IMR-90 (cell line): Measurements from ENCODE around the gene SRSF12. TPM values are rescaled to one million over a fixed set of nuclear protein-coding genes. Genes with fewer than 3 reads are reported as not detected.

Source experiments
- ATAC-seq: fragments of 200-7000 bp; cut with Tn5 transposase; 2 replicates; pipeline ENCODE4 v1.9.1; 2020; ENCODE audit warnings: low read depth, mild to moderate bottlenecking, moderate library complexity
- BruUV-seq: library from RNA; stranded (reverse); fragments of 400-500 nt; replicated peaks from 2 replicates; lab custom pipeline; 2021; lab: Mats Ljungman, UMichigan
- CTCF ChIA-PET: fragments of 300-600 bp; formaldehyde crosslinking; extraction: SDS; loops from one replicate; lab custom pipeline; 2021; ENCODE audit warnings: antibody characterized with exemption; lab: Yijun Ruan, JAX
- POLR2A ChIA-PET: fragments of 300-600 bp; sonication (Branson Sonifier 250); formaldehyde crosslinking; loops from one replicate; lab custom pipeline; 2022; ENCODE audit warnings: antibody characterized with exemption; ENCODE audit not compliant: unreplicated experiment; lab: Charles Lee
- DNase-seq: peaks from one replicate; pipeline ENCODE4 v3.0.0; 2013
- H2AFZ ChIP-seq: replicated peaks from 2 replicates; pipeline ENCODE3; 2013; ENCODE audit warnings: low read length, mild to moderate bottlenecking; ENCODE audit not compliant: poor library complexity
- H2AK5ac ChIP-seq: 2 replicates; pipeline ENCODE4 v1.6.1; 2013; ENCODE audit warnings: low read depth, low read length, inconsistent platforms
- H2AK9ac ChIP-seq: replicated peaks from 2 replicates; pipeline ENCODE3; 2013; ENCODE audit warnings: mild to moderate bottlenecking, low read depth, low read length, moderate library complexity; ENCODE audit not compliant: poor library complexity
- H2BK120ac ChIP-seq: 2 replicates; pipeline ENCODE4 v1.6.1; 2013; ENCODE audit warnings: low read depth, low read length, inconsistent platforms
- H2BK15ac ChIP-seq: 3 replicates; pipeline ENCODE4 v1.6.1; 2013; ENCODE audit warnings: low read depth, low read length, inconsistent platforms
- H2BK20ac ChIP-seq: 2 replicates; pipeline ENCODE4 v1.6.1; 2013; ENCODE audit warnings: low read depth, mild to moderate bottlenecking, inconsistent platforms, low read length, moderate library complexity
- H2BK5ac ChIP-seq: 2 replicates; pipeline ENCODE4 v1.6.1; 2013; ENCODE audit warnings: mild to moderate bottlenecking, low read depth, low read length, inconsistent platforms; ENCODE audit not compliant: poor library complexity, severe bottlenecking
- H3K14ac ChIP-seq: replicated peaks from 2 replicates; pipeline ENCODE4 v1.6.1; 2013; ENCODE audit warnings: low read depth, low read length, inconsistent platforms
- H3K18ac ChIP-seq: 2 replicates; pipeline ENCODE4 v1.6.1; 2013; ENCODE audit warnings: low read depth, low read length, control low read depth
- H3K23ac ChIP-seq: 2 replicates; pipeline ENCODE4 v1.6.1; 2013; ENCODE audit warnings: low read depth, low read length, inconsistent platforms
- H3K27ac ChIP-seq: 2 replicates; pipeline ENCODE4 v1.5.1; 2013; ENCODE audit warnings: mild to moderate bottlenecking, control low read depth, low read length; ENCODE audit not compliant: insufficient read depth
- H3K27me3 ChIP-seq: 2 replicates; pipeline ENCODE4 v1.6.1; 2013; ENCODE audit warnings: low read length; ENCODE audit not compliant: control insufficient read depth, insufficient read depth
- H3K36me3 ChIP-seq: 2 replicates; pipeline ENCODE4 v1.6.1; 2013; ENCODE audit warnings: low read length, mixed read lengths; ENCODE audit not compliant: control insufficient read depth, insufficient read depth
- H3K4ac ChIP-seq: 2 replicates; pipeline ENCODE4 v1.6.1; 2013; ENCODE audit warnings: low read depth, low read length, inconsistent platforms
- H3K4me1 ChIP-seq: 2 replicates; pipeline ENCODE4 v1.6.1; 2013; ENCODE audit warnings: low read length, mixed read lengths; ENCODE audit not compliant: control insufficient read depth, insufficient read depth
- H3K4me2 ChIP-seq: 2 replicates; pipeline ENCODE4 v1.6.1; 2013; ENCODE audit warnings: low read depth, mild to moderate bottlenecking, control low read depth, low read length, moderate library complexity
- H3K4me3 ChIP-seq: 2 replicates; pipeline ENCODE4 v1.5.1; 2013; ENCODE audit warnings: low read depth, mild to moderate bottlenecking, control low read depth, low read length, moderate library complexity; ENCODE audit not compliant: insufficient read depth
- H3K56ac ChIP-seq: 2 replicates; pipeline ENCODE4 v1.6.1; 2013; ENCODE audit warnings: low read length, inconsistent platforms; ENCODE audit not compliant: insufficient read depth; ENCODE audit errors: extremely low read depth
- H3K79me1 ChIP-seq, 2 experiments: 2 replicates each; pipeline ENCODE4 v1.6.1; 2013; ENCODE audit warnings: low read length in 2 of 2, inconsistent platforms in 1 of 2, low read depth in 1 of 2
- H3K9ac ChIP-seq: 2 replicates; pipeline ENCODE4 v1.6.1; 2013; ENCODE audit warnings: low read depth, low read length, control low read depth
- H3K9me1 ChIP-seq: 2 replicates; pipeline ENCODE4 v1.6.1; 2013; ENCODE audit warnings: low read length, inconsistent platforms; ENCODE audit not compliant: insufficient read depth
- H3K9me3 ChIP-seq: 2 replicates; pipeline ENCODE4 v1.6.1; 2013; ENCODE audit warnings: low read length; ENCODE audit not compliant: control insufficient read depth, insufficient read depth
- H4K20me1 ChIP-seq: 2 replicates; pipeline ENCODE4 v1.6.1; 2013; ENCODE audit warnings: low read length, inconsistent platforms; ENCODE audit not compliant: insufficient read depth
- H4K5ac ChIP-seq: 2 replicates; pipeline ENCODE4 v1.6.1; 2013; ENCODE audit warnings: mild to moderate bottlenecking, low read depth, low read length, control low read depth
- H4K8ac ChIP-seq, 2 experiments: 2 replicates each; pipeline ENCODE4 v1.6.1; 2013; ENCODE audit warnings: low read depth in 2 of 2, low read length in 2 of 2, control low read depth in 1 of 2, inconsistent platforms in 1 of 2
- H4K91ac ChIP-seq: 2 replicates; pipeline ENCODE4 v1.6.1; 2013; ENCODE audit warnings: low read depth, low read length, inconsistent platforms; ENCODE audit not compliant: insufficient read depth
- CEBPB ChIP-seq: IDR thresholded peaks from 2 replicates; pipeline ENCODE4 v1.6.1; 2012; ENCODE audit warnings: low read depth, low read length, improper control_type of control experiment
- CTCF ChIP-seq: conservative IDR thresholded peaks from 2 replicates; pipeline ENCODE4 v1.5.1; 2012; ENCODE audit warnings: mild to moderate bottlenecking, low read depth, low read length, improper control_type of control experiment
- ELK1 ChIP-seq: fragments of 150-350 bp; IDR thresholded peaks from 2 replicates; pipeline ENCODE4 v1.6.1; 2016; ENCODE audit warnings: low read depth, mild to moderate bottlenecking, low read length, moderate library complexity, borderline replicate concordance
- FOS ChIP-seq: fragments of 150-350 bp; IDR thresholded peaks from 2 replicates; pipeline ENCODE4 v1.6.1; 2016; ENCODE audit warnings: low read depth, low read length
- MAFK ChIP-seq: IDR thresholded peaks from 2 replicates; pipeline ENCODE4 v1.6.1; 2012; ENCODE audit warnings: low read depth, low read length, improper control_type of control experiment
- MAZ ChIP-seq: IDR thresholded peaks from 2 replicates; pipeline ENCODE4 v1.6.1; 2012; ENCODE audit warnings: low read depth, mild to moderate bottlenecking, low read length, improper control_type of control experiment, moderate library complexity, borderline replicate concordance
- MXI1 ChIP-seq: IDR thresholded peaks from 2 replicates; pipeline ENCODE4 v1.6.1; 2012; ENCODE audit warnings: low read depth, mild to moderate bottlenecking, low read length, moderate library complexity, borderline replicate concordance
- NFE2L2 ChIP-seq: fragments of 150-350 bp; IDR thresholded peaks from 2 replicates; pipeline ENCODE4 v1.6.1; 2016; ENCODE audit warnings: low read depth, mild to moderate bottlenecking, low read length
- RAD21 ChIP-seq: IDR thresholded peaks from 2 replicates; pipeline ENCODE4 v1.6.1; 2012; ENCODE audit warnings: low read length, improper control_type of control experiment
- RCOR1 ChIP-seq: IDR thresholded peaks from 2 replicates; pipeline ENCODE4 v1.6.1; 2012; ENCODE audit warnings: mild to moderate bottlenecking, low read length, improper control_type of control experiment; ENCODE audit not compliant: insufficient replicate concordance
- RFX5 ChIP-seq: IDR thresholded peaks from 2 replicates; pipeline ENCODE4 v1.8.0; 2012; ENCODE audit warnings: low read depth, mild to moderate bottlenecking, low read length, moderate library complexity
- USF2 ChIP-seq: fragments of 150-350 bp; IDR thresholded peaks from 2 replicates; pipeline ENCODE4 v1.6.1; 2017; ENCODE audit warnings: mild to moderate bottlenecking, antibody characterized with exemption, low read length, low read depth
- dilution Hi-C: fragments of 300-500 bp; cut with HindIII; formaldehyde crosslinking; loops from one replicate; pipeline ENCODE4 v1.14.3; 2018; ENCODE audit warnings: low sequenced_read_pairs; ENCODE audit not compliant: unreplicated experiment
- in situ Hi-C: fragments of 300-500 bp; cut with MboI; formaldehyde crosslinking; loops from 3 replicates; pipeline ENCODE4 v1.14.3; 2019; ENCODE audit warnings: low sequenced_read_pairs, inconsistent platforms, mixed read lengths
- intact Hi-C: fragments of 100-400 bp; cut with micrococcal nuclease; formaldehyde crosslinking; loops from 2 replicates; pipeline ENCODE4 v1.10.0; 2022
- polyA plus RNA-seq, 3 experiments: library from polyadenylated mRNA; depleted of rRNA; stranded (reverse); fragments of >200 nt; gene quantifications; 2 replicates each; pipeline ENCODE4 v1.2.3, GENCODE V29; 2012; ENCODE audit warnings: low replicate concordance in 1 of 3
- total RNA-seq: library from RNA; depleted of rRNA; stranded (reverse); fragments of >200 nt; gene quantifications from 2 replicates; pipeline ENCODE4 v1.2.3, GENCODE V29; 2012

The SRSF12 gene
- total and polyA plus RNA-seq, 2 of the 4 experiments (the other 2 are of a cell fraction), result 0.21 to 0.36 TPM

GRCh38 chr6:89084542-89084941 is 33.3 kb downstream of the SRSF12 start:
- Histone ChIP-seq H3K4me3 (no peak overlapping the region), H2BK5ac (no peak overlapping the region), H3K79me1 (peaks cover 3 to 46% of the 10 kb centered on the region in 2 experiments), H2AK9ac (no peak overlapping the region), H3K9me3 (no peaks in the 10 kb centered on the region), H4K20me1 (peaks cover 53% of the 10 kb centered on the region), H2BK15ac (no peak overlapping the region), H3K23ac (no peak overlapping the region), H4K8ac (no peak overlapping the region), H2BK20ac (no peak overlapping the region), H3K18ac (no peak overlapping the region), H3K9me1 (peaks cover 3% of the 10 kb centered on the region; the same call in 1 of the 2 replicates), H3K36me3 (peaks cover 16% of the 10 kb centered on the region), H3K27ac (no peak overlapping the region), H3K9ac (no peak overlapping the region), H2AK5ac (no peak overlapping the region), H4K91ac (no peak overlapping the region), H4K5ac (no peak overlapping the region), H3K27me3 (no peaks in the 10 kb centered on the region), H2BK120ac (no peak overlapping the region), H2AFZ (no peak overlapping the region), H3K4ac (no peak overlapping the region), H3K4me1 (peaks cover 4% of the 10 kb centered on the region), H3K14ac (no peak overlapping the region), H3K56ac (no peak overlapping the region), H3K4me2 (peak overlapping the region; percentile 61; the same call in 1 of the 2 replicates)
- dilution Hi-C loops (no loop called here), in situ Hi-C loops (no loop called here), intact Hi-C loops (loop anchor here (5.0 kb wide), 2 partner anchors 268 to 1927 kb away; partner anchors contain the start of genes UBE2J1 and ZNF292)
- ChIA-PET CTCF (interaction anchor here (1.0 to 2.8 kb wide), 2 partner anchors 38 to 101 kb away, joined by 3 to 7 read pairs; no protein-coding TSS in a partner anchor), POLR2A (no interaction called here)
- no TSS peak for BruUV-seq
- DNase-seq, result no peak
- TF ChIP-seq CEBPB (no peak), MAFK (no peak), FOS (no peak), RFX5 (no peak), RAD21 (no peak), RCOR1 (no peak), CTCF (no peak), NFE2L2 (no peak), USF2 (no peak), MAZ (no peak), ELK1 (no peak), MXI1 (no peak)
- ATAC-seq, result no peak
